ENCODE results near the gene GLMP.

The GLMP gene

GRCh38 chr1:156284757-156285156, 10.7 kb downstream of the GLMP start:
- DNase-seq = no peak

- no peak for DNase-seq
Measured at GRCh38 chr1:156284112-156284511, 11.4 kb downstream of the GLMP start, which contains the start of gene TMEM79. Gene TMEM79, plus strand, starts transcription at chr1:156284325. Its CDS starts 902 bp downstream, at chr1:156285227.

- no peak for DNase-seq
Measured at GRCh38 chr1:156283521-156283920, 12.0 kb downstream of the GLMP start.

- DNase-seq = peak; percentile 90
Measured at GRCh38 chr1:156282479-156283222, 12.8 kb downstream of the GLMP start, which contains the start of gene SMG5. Gene SMG5, minus strand, starts transcription at chr1:156282825. Its CDS starts 145 bp downstream, at chr1:156282680.

- no peak for DNase-seq
Measured at GRCh38 chr1:156281693-156282478, 13.6 kb downstream of the GLMP start.

- no peak for DNase-seq
Measured at GRCh38 chr1:156281281-156281680, 14.2 kb downstream of the GLMP start.

- DNase-seq = no peak
Measured at GRCh38 chr1:156279837-156280236, 15.6 kb downstream of the GLMP start.

- DNase-seq = no peak
Measured at GRCh38 chr1:156276966-156277381, 18.5 kb downstream of the GLMP start.

GRCh38 chr1:156276532-156276931, 18.9 kb downstream of the GLMP start:
- DNase-seq = no peak

GRCh38 chr1:156270314-156270713, 25.2 kb downstream of the GLMP start:
- DNase-seq = no peak

- DNase-seq = no peak
Measured at GRCh38 chr1:156268336-156268735, 27.1 kb downstream of the GLMP start.

- DNase-seq = no peak
Measured at GRCh38 chr1:156266051-156266450, 29.4 kb downstream of the GLMP start.

GRCh38 chr1:156263288-156263655, 32.2 kb downstream of the GLMP start:
- no peak for DNase-seq

- DNase-seq = no peak
Measured at GRCh38 chr1:156262461-156263287, 32.8 kb downstream of the GLMP start.

GRCh38 chr1:156260896-156261295, 34.6 kb downstream of the GLMP start:
- DNase-seq = no peak

- DNase-seq = no peak
Measured at GRCh38 chr1:156259805-156260204, 35.7 kb downstream of the GLMP start.

GRCh38 chr1:156258859-156259258, 36.6 kb downstream of the GLMP start:
- DNase-seq = no peak

- DNase-seq = no peak
Measured at GRCh38 chr1:156257711-156258110, 37.8 kb downstream of the GLMP start.

GRCh38 chr1:156253634-156254033, 41.8 kb downstream of the GLMP start:
- DNase-seq = no peak

- peak; percentile 40 for DNase-seq
Measured at GRCh38 chr1:156251527-156251926, 44.0 kb downstream of the GLMP start.

- DNase-seq = no peak
Measured at GRCh38 chr1:156249593-156249992, 45.9 kb downstream of the GLMP start.

- no peak for DNase-seq
Measured at GRCh38 chr1:156248323-156248683, 47.2 kb downstream of the GLMP start.
